ENCODE results near the gene ZFP36L2.

The ZFP36L2 gene

DNA sequence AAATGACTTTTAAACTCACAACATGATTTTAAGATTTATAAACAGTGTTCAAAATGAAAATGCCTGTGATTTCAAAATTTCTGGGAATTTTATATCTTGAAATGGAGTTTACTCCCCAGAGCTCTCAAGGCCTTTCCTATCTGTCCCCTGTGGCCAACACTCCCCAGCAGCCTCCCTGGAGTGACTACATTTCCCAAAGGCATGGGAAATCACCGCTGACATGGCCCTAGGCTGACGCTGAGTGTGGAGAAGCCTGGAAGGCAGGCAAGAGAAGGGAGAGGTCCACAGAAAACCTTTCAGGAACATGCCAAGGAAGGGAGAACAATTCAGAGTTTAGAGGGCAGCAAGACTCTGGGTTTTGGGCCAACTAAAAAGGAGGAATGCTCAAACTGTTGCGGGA is 20.2 kb upstream of the ZFP36L2 start:
- DNase-seq: no peak

DNA sequence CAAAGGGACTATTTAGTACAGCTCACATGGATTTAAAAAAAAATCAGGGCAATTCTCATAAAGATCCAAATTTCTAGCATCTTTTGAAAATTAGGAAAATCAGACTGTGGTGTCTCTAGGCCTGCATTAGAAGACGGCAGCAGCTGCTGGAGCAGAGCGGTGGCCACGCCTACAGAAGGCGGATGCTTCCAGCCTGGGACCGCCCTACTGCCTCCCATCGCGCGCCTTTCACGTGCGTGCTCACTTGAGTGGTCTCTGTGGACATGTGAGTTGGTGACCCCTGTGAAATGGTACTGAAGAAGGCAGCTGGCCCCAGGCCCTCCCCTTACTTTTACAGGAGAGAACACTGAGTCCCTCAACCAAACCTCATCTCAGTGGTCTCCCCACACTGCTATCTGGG is 15.2 kb upstream of the ZFP36L2 start:
- no peak for DNase-seq

DNA sequence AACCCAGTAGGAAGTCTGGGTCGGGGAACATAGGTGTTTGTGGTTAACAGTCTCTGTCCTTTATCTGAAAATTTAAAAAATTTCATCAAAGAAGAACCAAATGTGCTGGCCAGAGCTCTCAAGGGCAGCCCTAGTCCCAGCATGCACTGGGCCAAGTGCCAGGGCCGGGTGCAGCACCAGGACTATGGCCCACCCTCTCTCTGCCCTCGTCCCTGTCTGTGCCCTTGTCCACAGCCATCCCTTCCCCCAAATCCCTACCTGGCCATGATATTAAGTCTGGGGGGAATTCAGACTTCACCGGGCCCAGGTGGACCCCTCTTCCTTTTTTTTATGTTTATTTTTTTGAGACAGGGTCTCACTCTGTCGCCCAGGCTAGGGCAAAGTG is 14.4 kb upstream of the ZFP36L2 start:
- no peak for DNase-seq

DNA sequence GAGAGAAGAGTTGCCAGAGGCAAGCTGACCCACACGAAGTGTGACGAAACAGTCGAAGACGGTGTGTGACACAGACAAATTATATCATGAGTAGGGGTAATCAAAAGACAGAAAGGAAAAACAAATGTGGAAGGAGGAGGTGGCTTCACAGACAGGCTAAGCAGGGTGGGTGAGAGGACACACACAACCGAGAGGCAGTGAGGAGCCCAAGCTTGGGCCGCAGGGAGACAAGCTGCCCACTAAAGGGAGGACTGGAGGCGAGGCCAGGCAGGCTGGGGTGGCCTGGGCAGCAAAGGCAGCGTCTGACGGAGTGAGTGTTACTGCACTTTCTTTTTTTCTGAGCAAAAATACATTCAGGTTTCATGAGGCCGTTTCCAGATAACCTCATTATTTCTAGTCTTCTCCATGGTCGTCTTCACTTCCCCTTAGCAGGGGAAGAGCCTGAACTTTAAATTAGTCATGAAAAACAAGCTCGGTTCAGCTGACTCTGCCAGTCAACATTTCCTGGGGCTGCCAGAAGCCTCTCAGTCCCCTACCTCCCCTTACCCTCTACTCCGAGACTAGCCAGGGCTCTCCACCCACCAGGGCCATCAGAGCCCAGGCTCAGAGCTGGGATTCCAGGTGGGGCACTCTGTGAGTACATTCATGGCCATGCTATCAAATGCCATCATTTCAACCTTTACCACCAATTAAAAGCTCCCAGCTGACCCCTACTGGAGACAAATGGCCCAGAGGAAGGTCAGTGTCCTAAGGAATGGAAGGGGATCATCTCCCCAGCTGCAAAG is 13.8 kb upstream of the ZFP36L2 start:
- DNase-seq: no peak

DNA sequence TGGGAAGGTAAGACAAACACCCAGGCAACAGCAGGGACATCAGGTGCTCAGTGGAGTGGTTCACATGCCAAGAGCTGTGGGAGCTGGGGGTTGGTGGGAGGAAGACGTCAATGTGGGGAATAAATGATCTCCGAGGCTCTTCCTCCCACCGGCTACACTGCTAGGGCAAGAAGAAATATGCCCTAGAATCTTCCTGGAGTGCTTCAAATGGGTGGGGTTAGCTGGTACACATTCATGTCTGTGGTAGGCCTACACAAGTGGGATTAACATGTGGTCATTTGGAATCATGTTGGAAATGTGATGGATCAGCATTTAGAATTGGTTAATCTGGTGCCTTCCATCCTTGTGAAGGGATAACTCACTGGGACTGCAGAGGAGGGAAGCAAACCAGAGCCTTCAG is 12.4 kb upstream of the ZFP36L2 start:
- DNase-seq: no peak

DNA sequence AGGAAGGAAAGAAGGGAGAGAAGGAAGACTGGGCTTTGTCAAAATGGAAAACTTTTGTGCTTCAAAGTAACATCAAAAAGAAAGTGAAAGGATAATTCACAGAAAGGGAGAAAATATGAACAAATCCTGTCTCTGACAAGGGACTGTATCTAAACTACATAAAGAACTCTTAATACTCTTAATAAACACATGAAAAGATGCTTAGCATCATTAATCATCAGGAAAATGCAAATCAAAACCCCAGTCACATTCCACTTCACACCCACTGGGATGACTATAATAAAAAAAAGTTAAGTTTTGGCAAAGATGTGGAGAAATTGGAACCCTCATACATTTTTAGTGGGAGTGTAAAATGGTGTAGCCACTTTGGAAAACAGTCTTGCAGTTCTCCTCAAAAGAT is 11.8 kb upstream of the ZFP36L2 start:
- DNase-seq: no peak

DNA sequence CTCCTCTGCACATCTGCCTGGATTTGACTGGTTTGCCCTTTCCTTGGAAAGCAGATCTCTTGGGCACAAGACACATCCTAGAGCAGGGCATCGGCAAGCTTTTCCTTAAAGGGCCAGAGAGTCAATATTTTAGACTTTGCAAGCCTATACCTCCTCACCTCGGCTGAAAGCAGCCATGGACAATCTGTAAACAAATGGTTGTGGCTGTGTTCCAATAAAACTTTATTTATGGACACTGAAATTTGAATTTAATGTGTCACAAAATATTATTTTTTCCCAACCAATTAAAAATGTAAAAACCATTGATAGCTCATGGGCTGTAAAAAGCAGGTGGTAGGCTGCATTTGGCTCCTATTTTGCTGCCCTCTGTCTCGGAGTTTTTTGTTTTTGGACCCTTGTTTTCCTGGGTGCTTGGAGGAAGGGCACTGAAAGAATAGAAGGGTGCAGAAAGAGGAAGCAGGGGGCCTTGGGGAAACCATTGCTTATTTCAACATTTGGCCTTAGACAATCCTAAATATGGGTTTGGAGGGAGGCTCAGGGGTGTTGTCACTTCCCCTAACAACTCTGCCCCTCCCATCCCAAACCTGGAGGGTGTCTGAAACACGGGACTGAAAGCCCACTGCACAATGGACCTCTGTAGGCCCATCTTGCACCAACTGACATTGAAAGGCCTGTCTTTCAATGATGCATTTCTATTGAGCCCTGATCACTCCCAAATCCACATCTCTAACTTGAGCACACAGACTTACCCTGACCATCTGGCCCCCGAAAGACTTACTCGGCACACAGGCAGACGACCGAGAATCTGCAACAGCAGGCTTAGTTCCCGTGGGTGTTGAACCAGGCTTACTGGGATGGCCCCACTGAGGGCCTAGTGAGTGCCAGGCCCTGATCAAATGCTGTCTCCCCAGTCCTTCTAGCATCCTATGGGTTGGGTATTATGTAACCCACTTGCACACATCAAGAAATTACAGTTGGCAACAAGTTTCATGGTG is 7.1 kb upstream of the ZFP36L2 start:
- DNase-seq: no peak

DNA sequence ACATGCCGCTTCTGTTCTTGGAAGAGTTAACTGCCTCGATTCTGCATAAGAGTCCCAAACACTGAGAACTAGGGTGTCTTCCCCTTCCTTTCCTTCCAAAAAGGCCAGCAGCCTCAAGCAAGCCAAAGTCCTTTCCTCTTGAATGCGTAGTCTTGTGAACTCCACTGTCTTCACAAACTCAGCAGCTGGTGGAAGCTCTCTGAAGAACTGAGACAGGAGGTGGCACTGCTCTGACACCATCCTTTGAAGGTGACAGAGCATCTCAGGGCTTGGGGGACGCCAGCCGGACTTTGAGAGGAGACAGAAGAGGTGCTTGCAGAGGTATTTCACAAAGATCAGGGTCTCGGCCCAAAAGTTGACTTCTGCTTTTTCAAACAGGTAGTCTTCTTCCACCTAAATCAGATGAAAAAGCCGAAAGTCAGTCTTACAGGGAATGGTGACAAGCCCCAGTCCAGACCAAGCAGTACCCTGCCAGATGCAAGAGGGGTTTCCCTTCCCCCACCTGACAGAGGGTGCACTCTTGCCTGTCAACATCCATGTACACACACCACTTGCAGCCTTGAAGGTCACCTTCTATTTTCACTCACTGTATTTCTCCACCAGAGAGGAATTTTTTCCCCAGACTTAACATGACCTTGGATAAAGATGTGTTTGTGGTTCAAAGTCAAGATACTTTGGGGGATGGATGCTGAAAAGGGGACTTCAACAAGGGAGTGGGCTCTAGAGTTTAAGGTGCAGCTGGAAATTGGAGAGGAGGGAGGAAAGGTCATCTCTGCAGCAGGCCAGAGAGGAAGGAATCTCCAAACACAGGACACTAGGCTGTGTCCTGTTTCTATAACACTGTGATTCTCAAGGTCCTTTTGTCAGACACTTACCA is 4.8 kb upstream of the ZFP36L2 start:
- no peak for DNase-seq

DNA sequence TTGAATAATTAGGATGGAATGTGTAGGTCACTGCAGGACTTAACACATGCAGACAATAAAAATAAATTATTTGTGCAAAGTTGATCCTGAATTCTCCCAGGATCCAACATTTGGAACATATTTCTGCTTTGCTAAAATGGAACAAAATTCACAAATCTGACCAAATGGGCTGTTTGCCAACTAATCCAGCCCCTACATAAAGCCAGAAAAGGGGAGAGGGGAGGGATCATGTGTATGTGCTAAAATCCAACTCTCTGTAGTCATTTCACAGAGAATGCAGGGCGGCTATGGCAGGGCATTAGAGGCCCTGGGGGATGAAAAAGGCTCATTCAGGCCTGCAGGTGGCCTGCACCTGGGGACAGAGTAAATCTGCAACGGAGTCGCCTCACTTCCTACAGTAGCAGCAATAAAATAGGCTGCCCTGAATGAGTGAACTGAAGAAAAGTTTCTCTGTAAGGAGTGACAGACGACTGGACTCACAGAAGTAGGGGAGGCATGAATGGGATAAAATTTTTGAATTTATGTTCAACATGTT is 4.0 kb upstream of the ZFP36L2 start:
- DNase-seq: no peak

DNA sequence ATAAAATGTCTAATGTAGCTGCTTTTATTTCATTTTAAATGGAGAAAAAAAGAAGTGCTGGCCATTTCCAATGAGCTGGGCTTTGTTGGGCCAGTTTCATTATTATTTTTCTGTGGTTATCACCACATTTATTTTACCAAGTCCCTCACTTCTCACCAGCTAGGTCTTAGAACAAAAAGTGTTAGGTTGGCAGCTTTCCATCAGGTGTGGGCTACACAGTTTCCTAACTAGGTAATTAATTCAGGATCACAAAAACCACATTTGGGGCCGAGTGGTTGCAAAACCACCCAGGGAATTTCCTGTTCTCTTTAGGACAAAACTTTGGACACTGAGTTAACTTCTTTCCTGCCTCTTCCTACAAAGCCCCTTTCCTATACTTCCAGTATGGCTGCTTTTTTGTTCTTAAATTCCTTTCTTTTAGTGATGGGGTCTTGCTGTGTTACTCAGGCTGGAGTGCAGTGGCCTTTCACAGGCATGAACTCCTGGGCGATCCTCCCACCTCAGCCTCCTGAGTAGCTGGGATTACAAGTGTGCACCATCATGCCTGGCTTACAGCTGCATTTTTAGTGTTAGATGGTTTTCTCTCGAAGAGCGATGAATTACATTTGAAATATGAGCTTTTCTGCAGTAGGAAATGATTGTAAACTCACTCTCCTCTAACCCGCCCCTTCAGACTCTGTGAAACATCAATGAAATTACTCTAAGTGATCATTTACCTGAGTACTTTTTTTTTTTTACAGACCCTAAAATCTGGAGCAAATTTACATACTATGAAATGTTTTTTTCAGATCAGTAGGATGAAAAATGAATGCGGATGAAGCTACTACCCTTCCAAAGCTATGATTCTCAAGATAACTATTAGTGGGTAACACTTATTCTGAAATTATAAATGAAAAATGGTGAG is 2.6 kb upstream of the ZFP36L2 start:
- DNase-seq: no peak

DNA sequence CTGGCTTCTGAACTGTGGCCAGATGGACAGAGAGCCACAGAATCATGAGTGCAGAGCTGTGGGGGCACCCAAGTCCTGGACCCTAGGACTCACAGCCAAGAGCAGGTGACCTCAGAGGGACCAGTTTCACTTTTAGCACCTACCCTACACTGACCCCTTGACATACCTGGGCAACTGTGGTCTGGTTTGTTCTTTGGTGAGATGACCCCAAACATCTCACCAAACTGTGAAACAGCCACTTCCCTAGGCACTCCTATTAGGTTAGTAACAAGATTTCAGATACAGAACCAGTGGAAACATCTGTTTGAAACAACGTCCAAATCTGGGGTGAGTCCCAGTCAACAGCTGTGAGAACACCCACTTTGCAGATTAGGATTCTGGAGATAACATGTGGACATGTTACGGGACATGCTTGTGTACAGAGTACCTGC is 1.9 kb upstream of the ZFP36L2 start:
- DNase-seq: no peak

DNA sequence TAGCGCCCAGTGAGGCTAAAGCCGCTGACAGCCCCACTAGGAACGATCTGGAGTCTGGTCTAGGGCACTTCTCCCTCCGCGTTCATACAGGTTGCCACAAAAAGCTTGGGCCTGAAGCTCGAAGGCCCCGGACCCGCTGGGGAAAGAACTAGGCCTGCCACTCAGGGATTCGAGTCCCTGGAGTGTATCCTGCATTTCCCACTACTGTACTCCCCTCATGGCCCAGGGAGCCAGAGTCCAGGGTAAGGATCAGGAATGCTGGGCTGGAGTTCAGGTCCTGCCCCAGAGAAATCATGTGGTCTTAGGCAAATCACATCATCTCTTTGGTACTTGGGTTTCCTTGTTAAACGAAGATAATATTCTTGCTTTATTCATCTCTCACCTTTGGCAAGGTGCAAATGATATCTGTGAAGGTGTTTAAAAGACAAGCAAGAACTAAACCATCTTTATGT is 1.4 kb upstream of the ZFP36L2 start:
- DNase-seq: no peak

DNA sequence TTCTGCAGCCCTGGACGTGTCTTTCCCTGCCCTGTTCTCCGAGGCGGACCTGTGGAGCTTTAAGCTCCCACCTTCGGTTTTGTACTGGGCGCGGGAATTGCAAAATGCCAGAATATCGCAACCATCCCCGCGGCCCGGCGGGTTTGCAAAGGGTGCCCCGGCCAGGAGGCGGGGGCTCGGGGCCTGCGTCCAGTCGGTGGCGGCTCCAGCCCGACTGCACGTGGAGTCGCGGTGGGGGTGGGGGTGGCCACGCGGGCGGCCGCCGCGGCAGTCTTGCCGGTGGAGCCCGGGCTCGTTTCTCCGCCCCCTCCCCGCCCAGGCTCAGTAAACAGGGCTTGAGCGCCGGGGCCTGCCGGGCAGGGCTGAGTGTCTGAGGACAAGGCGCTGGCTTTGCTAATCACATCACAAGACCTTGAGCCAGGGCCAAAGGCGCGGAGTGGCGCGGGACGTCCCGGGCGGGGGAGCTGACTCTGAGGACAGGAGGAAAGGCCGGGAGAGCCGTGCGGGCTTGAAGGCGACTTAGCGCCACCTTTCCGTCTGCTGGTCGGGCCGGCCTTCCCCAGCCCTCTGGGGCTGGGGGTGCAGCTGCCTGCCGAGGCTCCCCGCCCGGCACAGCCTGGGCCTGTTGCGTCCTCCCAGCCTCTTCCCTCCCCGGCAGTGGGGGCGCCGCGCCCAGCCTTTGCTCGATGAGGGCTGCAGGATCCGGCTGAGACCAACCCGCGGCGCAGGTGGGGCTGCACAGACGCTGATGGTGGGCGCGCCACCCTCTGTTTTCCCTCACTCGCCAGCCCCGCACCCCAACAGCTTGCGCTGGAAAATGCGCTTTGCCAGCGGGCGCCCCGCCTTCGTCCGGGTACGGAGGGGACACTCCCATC is 786 bp upstream of the ZFP36L2 start:
- DNase-seq: peak; percentile 73

DNA sequence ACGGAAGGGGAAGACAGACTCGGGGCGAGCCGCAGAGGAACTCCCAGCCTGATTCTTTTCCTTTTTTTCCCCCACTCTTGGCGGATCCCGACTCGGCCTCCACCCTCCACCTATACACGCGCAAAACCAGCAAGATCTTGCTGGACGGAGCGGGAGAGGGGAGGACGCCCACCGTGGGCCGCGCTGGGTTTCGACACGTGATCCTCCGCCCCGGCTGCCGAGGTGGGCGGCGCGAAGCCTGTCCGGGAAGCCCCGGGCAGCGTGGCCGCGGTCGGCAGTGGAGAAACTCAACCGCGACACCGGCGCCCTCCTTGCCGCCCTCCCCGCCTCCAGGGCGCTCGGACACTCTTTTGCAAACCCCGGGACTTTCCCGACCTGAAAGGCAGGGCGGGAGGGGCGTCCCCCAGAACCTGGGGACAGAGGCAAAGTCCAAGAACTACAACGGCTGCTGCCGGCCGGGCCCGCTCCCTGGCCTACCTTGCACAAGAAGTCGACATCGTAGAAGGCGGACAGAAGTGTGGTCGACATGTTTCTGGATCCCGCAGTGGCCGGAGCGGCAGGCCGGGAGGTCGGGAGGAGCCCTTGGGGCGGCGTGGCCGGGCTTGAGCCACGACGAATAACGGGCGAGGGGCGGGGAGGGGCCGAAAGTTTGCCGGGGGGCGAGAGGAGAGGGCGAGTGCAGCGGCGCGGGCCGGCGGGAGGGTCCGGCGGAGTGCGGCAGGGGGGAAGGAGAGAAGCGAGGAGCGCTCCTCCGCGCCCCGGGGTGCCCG is 433 bp downstream of the ZFP36L2 start:
- peak; percentile 70 for DNase-seq

DNA sequence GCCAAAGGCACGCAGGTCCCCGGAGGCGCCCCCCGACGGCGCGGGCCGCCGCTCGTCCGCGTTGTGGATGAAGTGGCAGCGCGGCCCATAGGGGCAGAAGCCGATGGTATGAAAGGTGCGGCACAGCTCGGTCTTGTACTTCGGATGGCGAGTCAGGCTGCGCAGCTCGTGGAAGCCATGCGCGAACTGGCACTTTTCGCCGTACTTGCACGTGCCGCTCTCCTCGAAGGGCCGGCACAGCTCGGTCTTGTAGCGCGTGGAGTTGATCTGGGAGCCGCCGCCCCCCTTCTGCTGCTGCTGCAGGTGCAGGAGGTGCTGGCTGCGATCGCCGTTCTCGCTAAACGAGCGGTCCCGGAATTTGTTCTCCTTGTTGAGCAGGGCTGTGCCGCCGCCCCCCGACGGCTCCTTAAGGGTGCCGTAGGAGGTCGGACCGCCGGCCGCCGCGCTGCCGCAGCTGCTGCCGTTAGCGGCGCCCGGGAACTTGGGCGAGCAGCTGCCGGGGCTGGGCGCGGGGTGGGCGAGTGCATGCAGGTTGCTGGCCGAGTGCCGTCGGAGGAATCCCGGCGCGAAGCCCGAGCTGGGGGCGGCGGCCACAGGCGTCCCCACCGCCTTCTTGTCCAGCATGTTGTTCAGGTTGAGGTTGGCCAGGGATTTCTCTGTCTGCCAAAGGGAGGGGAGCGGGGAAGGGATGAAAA is 1.2 kb downstream of the ZFP36L2 start:
- DNase-seq: peak; percentile 54

DNA sequence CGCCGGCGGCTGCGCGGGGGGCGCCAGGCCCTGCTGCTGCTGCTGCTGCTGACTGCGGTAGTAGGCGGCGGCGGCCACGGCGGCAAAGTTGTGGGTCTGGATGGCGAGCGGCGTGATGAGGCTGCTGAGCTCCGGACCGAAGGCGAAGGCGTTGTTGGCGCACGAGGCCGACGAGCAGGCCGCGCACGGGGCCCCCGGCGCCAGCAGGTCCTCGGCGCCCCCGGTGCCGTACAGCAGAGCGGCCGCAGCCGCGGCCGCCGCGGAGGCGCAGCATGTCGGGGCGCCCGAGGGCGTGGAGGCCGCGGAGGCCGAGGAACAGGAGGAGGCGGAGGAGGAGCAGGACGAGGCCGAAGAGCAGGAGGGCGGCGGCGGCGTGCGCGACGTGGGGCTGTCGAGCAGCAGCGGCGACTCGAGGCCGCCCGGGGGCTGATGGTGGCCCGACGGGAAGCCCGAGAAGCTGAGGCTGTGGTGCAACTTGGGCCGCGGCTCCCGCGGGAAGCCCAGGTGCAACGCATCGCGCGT is 1.8 kb downstream of the ZFP36L2 start:
- peak; percentile 38 for DNase-seq

DNA sequence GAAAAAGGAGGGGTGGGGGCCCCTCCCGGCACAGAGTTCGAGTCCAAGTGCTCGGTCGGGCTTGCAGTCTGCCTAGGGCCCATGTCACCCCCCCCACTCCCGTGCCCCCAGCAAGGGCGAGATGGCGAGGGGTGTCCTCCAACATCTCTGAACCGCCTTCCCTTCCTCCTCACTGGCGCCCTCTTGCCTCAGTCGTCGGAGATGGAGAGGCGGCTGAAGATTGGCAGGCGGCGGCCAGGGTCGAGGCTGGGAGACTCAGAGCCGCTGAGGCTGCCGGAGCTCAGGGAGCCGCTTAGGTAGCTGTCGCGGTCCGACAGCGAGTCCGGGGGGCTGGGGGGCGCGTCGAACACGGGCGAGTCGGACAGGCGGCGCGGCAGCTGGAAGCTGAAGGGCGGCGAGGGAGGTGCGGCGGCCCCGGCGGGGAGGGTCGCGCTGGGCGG is 2.3 kb downstream of the ZFP36L2 start:
- DNase-seq: peak; percentile 65

DNA sequence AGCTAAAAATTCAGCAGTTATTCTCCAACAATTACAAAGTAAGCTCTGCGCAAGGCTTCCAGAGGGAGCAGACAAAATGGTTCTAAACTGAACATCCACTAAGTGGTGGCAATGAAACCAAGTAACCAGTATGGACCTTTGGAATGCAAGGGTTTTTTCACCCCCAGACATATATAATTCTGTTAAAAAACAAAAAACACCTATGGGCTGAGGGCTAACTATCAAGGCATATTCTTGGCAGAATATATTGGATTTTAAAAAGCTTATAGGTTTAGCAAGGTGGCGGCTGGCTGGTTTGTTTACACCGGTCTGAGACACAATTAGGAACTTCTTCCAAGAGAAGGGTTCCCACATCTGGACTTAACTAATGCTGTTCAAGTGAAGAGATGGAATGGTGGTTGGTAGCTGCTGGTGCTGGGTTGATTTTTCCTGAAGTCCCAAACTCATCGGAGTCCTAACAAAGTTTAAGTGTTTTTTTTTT is 2.8 kb downstream of the ZFP36L2 start:
- no peak for DNase-seq
